ENCODE results near the gene SLC1A7.

DNA sequence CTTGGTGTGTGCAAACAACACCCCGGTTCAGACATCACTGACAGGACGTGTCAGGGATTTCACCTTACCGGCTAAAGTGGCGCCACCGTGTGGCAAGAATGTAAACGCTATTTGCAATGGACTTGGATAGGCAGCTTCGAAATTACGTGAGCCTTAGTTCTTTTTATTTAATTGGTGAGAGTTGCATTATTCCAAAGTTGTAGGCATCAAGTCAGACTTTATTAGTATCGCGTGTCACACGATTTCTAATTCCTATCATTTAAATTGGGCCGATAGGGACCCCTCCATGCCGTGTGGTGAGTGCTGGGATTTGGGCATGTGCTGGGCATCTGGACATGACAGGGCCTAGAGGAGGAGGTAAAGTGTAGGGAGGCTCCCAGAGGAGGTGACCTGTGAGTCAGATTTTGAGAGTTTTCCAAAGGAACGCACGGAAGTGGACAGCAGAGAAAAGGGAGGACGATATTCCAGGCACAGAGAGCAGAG is 39.7 kb upstream of the SLC1A7 start:
- TF ChIP-seq EP300 (IDR thresholded peaks at IDR 0.05) (no peak), POLR2A (IDR thresholded peaks at IDR 0.05; ENCODE audit: low read depth) (no peak), POLR2AphosphoS5 (IDR thresholded peaks at IDR 0.05) (peak in 1 of 2 donors; percentile 48)
- TF ChIP-seq, protein P1, sequence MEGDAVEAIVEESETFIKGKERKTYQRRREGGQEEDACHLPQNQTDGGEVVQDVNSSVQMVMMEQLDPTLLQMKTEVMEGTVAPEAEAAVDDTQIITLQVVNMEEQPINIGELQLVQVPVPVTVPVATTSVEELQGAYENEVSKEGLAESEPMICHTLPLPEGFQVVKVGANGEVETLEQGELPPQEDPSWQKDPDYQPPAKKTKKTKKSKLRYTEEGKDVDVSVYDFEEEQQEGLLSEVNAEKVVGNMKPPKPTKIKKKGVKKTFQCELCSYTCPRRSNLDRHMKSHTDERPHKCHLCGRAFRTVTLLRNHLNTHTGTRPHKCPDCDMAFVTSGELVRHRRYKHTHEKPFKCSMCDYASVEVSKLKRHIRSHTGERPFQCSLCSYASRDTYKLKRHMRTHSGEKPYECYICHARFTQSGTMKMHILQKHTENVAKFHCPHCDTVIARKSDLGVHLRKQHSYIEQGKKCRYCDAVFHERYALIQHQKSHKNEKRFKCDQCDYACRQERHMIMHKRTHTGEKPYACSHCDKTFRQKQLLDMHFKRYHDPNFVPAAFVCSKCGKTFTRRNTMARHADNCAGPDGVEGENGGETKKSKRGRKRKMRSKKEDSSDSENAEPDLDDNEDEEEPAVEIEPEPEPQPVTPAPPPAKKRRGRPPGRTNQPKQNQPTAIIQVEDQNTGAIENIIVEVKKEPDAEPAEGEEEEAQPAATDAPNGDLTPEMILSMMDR (IDR thresholded peaks at IDR 0.05) = peak; percentile 74 to 85 (median 77)

Measured in esophagus muscularis mucosa (tissue), 4 donors.